ENCODE results near the gene UPP2.
A peak's percentile ranks its signal among the peaks of the same experiment; 100 is the strongest.

The UPP2 gene

DNA sequence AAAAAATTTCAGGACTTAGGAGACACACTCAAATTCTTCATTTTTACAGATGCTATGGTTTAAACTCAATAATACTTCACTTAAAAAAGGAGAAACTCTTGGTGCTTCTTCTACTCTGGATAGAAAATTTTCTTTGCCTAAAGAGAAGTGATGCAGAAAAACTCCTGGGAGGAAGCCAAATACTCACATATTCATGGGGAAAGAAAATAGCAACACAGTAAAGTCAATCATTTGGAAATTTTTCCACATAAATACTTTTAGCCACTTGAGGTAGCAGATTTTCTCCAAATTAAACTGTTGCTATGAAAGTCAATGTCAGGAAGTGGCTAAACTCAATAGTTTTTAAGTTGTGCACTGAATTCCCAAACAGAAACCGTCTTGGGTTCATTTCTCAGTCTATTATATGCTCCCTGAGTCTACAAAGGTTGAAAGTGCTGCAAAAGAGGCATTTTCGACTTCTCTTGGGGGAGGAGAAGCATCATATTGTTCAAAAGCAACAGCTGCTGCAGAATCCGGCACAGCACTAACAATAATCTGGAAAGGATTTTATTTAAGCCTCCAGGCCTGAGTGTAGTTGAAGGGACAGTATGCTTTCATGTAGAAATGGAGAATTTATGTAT lies 81.1 kb downstream of the UPP2 start:
- Histone ChIP-seq H4K20me1 (no peaks in the 10 kb centered on the region), H3K4me3 (no peak overlapping the region), H3K36me3 (no peaks in the 10 kb centered on the region), H3K27ac (no peak overlapping the region), H3K4me1 (peaks cover 0 to 12% (median 6%) of the 10 kb centered on the region in 10 experiments; a peak in 6 of 20 replicates), H3K9me3 (replicated peaks in 1 of 11) (no peaks in the 10 kb centered on the region), H3K4me2 (peak overlapping the region in 1 of 11 experiments; percentile 0; a peak in 1 of 22 replicates), H3K9ac (no peak overlapping the region), H3K27me3 (no peaks in the 10 kb centered on the region)
- no peak for TF ChIP-seq Cebpa-rat (IDR thresholded peaks at IDR 0.05)

DNA sequence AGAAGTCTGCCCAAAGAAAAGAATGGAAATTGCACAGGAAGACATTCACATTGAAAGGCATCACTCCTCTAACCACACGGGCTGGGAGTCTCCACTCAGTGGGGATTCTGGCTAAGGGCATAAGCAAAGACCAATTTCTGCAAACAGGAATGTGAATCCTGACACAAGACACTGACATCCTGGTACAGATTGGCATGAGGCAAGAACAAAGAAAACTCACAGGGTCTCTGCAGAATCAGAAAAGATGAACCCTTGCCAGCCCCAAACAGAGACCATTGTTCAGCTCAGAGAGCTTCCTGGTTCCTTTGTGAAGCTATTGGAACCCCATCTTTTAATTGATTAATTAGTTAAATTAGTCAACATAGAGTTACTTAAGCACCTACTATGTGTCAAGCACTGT lies 82.3 kb downstream of the UPP2 start:
- Histone ChIP-seq H3K4me1 (peaks cover 0 to 10% (median 3%) of the 10 kb centered on the region in 10 experiments; a peak in 9 of 20 replicates), H3K4me3 (no peak overlapping the region), H3K4me2 (no peak overlapping the region), H3K27ac (no peak overlapping the region), H3K9ac (no peak overlapping the region), H3K36me3 (no peaks in the 10 kb centered on the region), H3K9me3 (replicated peaks in 1 of 11) (no peaks in the 10 kb centered on the region), H3K27me3 (no peaks in the 10 kb centered on the region), H4K20me1 (no peaks in the 10 kb centered on the region)
- no peak for TF ChIP-seq Cebpa-rat (IDR thresholded peaks at IDR 0.05)

DNA sequence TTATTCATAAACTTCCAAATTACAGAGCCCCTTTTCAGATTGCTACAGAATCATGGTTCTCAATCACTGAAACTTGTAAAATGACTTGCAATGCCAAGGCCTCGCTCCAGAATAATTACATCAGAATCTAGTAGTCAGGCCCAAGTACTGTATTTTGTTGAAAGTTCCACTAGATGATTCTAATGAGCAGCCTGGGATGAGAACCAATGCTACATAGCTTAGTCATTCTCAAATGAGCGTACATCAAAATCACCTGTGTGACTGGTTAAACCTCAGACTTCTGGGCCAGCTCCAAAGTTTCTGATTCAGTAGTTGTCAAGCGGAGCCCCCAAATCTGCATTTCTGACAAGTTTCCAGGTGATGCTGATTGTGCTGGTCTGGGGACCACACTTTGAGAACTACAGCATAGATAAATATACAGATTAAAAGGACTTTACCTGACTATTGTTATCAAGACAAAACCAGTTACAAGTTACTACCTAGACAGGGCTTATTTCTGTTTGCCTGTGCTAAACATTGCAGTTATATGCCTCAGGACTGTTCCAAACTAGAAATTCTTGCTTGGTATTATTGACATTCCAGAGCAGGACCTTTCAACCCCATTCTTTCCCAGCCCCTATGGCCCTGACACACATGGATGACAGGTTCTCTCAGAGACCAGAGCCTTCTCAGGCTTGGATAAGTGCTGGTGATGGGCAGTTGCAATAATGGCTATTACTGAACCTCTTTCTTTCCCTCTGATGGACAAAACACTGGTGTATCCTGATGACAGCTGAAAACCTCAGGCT lies 83.1 kb downstream of the UPP2 start:
- H3K36me3 ChIP-seq = no peaks in the 10 kb centered on the region
- no peak overlapping the region for H3K4me2 ChIP-seq
- no peaks in the 10 kb centered on the region for H3K9me3 ChIP-seq (replicated peaks in 1 of 11)
- no peak for TF ChIP-seq Cebpa-rat (IDR thresholded peaks at IDR 0.05)
- H3K4me1 ChIP-seq = peaks cover 3 to 17% (median 8%) of the 10 kb centered on the region in 10 experiments; a peak in 16 of 20 replicates
- no peaks in the 10 kb centered on the region for H4K20me1 ChIP-seq
- no peak overlapping the region for H3K27ac ChIP-seq
- no peaks in the 10 kb centered on the region for H3K27me3 ChIP-seq
- H3K9ac ChIP-seq = no peak overlapping the region
- no peak overlapping the region for H3K4me3 ChIP-seq

Data from BLaER1 treated with 17β-estradiol and CSF1 and Interleukin-3, amounts not matched to agents 10 nM and 100 nM (cell line).